GM11168 (cell line): ENCODE measurements around the gene LONRF2.
"Not testable (repeated sequence)": the region's sequence is repeated elsewhere in the genome, so short reads cannot be mapped to it uniquely, and the experiment has no call there.

Experiments used
- in situ Hi-C: fragments of 300-500 bp; cut with MboI; formaldehyde crosslinking; loops from one replicate; pipeline ENCODE4 v1.12.0; 2022; ENCODE audit warnings: low sequenced_read_pairs; ENCODE audit not compliant: unreplicated experiment

Gene LONRF2

GRCh38 chr2:100260712-100261620 lies 61.3 kb downstream of the LONRF2 start:
- in situ Hi-C loops: loop anchor here (5.0 to 25.0 kb wide), 2 partner anchors 121 to 699 kb away; no protein-coding TSS in a partner anchor

GRCh38 chr2:100259106-100259505 lies 63.2 kb downstream of the LONRF2 start:
- in situ Hi-C loops: loop anchor here (25.0 kb wide), 1 partner anchor 697 kb away; no protein-coding TSS in a partner anchor

- in situ Hi-C loops: loop anchor here (25.0 kb wide), 1 partner anchor 696 kb away; no protein-coding TSS in a partner anchor
Observed at GRCh38 chr2:100257939-100258338, 64.4 kb downstream of the LONRF2 start.

- in situ Hi-C loops: loop anchor here (25.0 kb wide), 1 partner anchor 695 kb away; no protein-coding TSS in a partner anchor
Observed at GRCh38 chr2:100256849-100257248, 65.5 kb downstream of the LONRF2 start.

DNA sequence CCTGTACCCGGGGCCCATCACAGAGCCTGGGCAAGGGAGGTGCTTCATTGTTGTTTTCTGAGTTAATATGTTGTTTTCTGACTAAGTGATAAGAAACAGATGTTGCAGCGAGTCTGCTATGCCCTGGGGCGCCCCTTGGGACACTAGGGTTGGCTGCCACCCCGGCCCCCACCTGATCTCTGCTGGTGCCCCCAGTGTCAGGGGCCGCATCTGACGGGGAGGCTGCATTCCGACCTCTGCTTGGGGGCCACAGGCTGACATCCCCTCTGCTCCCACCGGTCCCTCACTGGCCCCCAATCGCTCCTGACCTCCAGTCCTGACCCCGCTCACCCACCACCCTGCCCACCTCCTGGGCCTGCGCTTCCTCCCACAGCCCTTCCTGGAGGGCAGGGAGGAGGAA lies 65.9 kb downstream of the LONRF2 start:
- in situ Hi-C loops: loop anchor here (25.0 kb wide), 1 partner anchor 694 kb away; no protein-coding TSS in a partner anchor

DNA sequence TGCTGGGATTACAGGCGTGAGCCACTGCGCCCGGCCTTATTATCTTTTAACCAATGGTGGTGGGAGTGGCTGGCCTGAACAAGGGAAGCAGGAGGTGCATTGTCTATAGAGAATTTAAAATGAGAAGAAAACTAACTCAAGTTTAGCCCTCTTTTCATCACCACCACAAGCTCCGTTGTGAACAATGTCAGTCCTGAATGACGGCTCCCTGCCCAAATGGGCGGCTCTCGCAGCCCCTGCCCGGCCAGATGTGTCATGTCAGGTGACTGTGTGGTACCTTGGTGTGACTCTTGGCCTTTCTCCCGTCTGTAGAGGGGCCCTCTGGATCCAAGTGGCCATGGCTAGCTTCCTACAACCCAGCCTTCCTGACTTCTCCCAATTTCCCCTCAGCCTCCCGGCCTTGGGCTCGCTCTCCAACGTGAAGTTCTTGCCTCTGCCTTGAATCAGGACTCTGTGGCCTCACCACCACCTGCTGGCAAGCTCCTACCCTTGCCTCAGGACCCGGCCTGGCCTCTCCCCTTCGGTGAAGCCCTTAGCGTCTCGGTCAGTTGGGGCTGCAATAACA lies 67.6 kb downstream of the LONRF2 start:
- in situ Hi-C loops: loop anchor here (25.0 kb wide), 1 partner anchor 692 kb away; no protein-coding TSS in a partner anchor

DNA sequence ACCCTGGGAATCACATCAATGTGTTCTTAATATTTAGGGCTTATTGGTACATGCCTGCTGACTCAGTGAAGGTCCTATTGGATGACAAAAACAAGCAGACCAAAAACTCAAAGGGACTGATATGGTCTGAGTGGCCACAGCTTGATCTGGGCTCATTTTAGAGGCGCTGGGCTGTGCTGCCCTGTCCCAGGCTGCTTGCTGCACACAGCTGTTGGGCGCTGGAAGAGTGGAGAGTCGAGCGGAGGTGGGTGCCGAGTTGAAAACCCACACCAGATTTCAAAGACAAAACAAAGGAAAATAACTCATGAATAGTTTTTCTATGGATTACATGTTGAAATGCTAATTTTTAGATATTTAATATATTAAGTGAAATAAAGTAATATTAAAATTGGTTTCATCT lies 68.5 kb downstream of the LONRF2 start:
- in situ Hi-C loops: loop anchor here (25.0 kb wide), 1 partner anchor 691 kb away; no protein-coding TSS in a partner anchor

DNA sequence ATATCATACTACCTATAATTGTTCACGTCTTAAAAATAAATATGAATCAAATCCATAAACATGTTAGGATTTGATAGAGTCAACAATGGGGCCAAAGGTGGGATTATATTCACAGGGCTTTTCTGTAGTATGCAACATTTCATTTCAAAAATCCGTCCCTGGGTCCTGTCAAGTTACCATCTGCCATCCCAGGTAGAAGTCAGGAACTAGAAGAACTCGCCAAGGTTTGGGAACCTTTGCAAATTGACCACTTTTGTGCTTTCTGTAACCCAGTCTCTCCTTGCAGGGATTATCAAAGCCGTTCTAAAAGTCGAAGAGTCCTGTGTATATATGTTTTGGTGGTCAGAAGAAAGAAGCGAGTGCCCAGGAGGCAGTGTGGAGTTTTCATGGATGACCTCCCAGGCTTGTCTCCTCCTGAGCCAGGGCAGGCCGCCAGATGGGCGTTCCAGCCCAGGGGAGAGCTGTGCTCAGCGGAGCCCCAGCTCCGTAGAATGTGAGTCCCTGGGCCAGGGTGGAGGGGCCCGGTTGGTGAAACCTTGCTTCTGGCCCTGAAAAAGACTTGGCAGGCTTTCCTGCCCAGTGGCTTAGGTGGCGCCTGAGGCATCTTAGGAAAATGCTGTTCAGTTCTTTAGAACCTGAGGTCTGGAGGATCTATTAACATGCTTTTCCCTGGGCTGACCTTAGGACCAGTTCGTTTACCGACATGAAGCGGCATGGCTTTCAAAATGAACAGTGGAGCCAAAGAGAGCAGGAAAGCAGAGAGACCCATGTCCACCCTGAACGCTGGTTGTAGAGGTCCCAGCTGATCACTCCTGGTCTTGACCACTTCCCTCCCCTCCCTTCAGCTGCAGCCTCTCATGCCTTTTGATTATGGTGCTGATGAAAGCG lies 69.2 kb downstream of the LONRF2 start:
- in situ Hi-C loops: loop anchor here (25.0 kb wide), 1 partner anchor 691 kb away; no protein-coding TSS in a partner anchor

DNA sequence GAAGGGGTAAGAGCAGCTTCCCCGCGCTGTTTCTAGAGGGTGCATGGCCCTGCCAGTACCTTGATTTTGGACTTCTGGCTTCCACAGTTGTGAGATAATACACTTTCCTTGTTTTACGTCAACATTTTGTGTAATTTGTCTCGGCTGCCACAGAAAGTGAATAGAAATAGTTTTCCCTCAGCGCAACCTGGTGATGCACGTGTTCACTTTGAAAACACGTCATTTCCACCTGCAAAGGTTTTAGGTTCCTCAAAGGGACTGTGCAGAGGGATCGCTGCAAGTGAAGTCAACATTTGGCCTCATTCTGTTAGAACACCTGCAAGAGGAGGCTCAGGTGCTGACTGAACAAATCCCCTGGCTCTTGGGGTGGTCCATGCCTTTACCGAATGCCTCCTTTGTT lies 71.7 kb downstream of the LONRF2 start:
- in situ Hi-C loops: loop anchor here (25.0 kb wide), 1 partner anchor 688 kb away; no protein-coding TSS in a partner anchor

- in situ Hi-C loops: no loop called here
Observed at GRCh38 chr2:100248971-100249370, 73.3 kb downstream of the LONRF2 start.

- in situ Hi-C loops: not testable (repeated sequence)
Observed at GRCh38 chr2:100248556-100248955, 73.7 kb downstream of the LONRF2 start.

- in situ Hi-C loops: no loop called here
Observed at GRCh38 chr2:100248044-100248330, 74.3 kb downstream of the LONRF2 start.

DNA sequence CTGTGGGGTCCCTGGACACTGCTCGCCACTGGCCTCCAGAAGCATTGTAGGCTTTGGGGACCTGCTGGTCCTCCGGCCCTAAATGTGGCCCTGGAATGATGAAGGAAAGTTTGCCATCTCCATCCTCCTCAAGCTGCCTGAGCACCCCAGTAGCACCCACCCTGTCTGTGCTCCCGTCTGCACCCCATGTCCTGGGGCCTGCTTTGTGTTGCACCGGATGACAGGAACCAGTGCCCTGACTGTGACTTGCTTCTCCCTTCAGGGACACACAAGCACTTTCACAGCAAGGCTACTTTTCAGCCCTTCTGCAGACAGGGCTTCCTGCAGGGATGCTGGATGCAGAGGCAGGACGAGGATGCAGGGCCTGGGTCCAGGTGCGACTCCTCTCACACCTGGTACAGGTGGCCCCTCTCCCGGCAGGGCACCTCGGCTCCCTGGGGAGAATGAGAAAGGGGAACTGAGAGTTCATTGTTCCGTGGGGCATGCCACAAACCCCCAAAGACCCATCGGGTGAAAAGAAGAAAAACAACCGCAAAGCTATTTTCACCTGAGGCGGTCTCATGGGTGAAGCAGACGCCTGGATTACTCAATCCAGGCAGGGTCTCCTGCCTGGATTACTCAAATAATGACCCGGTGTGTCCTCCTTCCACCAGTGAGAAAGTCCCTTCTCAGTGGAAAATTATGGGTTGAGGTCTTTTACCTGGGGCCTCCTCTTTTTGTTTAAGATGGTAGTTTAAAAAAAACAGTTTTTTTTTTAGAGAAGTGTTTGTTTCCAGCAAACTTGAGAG lies 74.9 kb downstream of the LONRF2 start:
- in situ Hi-C loops: no loop called here

GRCh38 chr2:100246163-100247145 lies 75.8 kb downstream of the LONRF2 start:
- in situ Hi-C loops: no loop called here

DNA sequence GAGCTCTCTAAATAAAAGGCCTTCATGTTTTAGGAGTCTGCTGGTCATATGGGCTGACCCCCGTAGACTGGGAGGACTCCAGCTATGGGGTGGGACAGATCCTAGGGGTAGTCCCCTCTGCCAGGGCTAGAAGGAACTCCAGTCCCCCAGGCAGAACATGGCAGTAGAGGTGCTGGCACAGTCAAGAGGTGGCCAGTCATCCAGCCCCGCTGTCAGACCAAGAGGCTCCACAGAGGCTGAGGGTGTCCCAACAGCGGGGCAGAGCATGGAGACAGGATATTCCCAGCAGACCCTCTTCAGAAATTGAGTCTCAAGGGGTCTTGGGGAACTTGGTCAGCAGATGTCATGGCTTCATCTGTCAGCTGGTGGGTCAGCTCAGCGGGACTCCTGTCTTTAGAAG lies 76.6 kb downstream of the LONRF2 start:
- in situ Hi-C loops: no loop called here

DNA sequence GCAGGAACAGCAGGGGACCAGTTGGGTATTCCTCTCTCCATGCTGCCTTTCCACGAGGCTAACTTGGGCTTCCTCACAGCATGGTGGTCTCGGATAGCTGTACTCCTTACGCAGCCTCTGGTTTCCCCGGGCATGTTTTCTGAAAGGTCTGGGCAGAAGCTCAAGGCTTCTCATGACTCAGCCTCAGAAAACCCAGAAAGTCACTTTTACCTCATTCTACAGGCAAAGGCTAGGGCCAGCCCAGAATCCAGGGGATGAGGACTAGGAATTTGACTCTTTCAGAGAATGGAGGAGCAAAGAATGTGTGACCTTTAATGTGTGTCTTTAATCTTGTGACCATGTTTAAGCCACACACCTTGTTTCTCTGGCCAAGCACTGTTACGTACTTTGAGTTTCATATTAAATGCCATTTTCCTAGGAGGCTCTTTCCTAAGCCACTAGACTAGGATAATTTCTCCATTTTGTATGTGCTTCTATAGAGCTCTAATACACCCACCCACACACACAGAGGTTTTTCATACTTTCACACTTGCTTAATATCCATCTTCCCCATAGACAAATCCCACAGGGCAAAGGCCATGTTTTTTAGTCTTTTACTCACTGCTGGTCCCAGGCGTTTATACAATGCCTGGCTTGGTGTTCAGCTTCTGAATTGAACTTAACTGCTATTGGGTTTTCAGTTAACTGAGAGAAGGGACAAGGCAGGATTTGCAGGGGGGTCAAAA lies 77.3 kb downstream of the LONRF2 start:
- in situ Hi-C loops: no loop called here

DNA sequence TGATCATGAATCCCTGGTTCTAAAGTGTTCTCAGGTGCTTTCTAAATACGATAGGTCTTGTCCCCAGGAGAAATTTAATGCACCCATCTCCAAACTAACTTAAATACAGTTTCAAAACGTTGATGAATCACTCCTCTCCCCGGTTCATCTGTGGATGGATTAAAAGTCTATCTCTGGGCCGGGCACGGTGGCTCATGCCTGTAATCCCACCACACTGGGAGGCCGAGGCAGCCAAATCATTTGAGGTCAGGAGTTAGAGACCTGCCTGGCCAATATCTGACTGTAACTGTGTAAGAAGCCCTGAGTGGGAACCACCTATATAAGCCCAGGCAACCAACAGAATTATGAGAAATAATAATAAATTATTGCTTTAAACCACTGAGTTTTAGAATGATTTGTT lies 78.7 kb downstream of the LONRF2 start:
- in situ Hi-C loops: no loop called here
